Central memory CD4-positive, alpha-beta T cell (primary cell): ENCODE data around the gene NKG7.

Source experiments
- DNase-seq: peaks from one replicate; pipeline ENCODE4 v3.0.0; 2022

The NKG7 gene

GRCh38 chr19:51357952-51358351 is 14.5 kb downstream of the NKG7 start:
- DNase-seq = no peak

GRCh38 chr19:51356159-51356801 is 16.2 kb downstream of the NKG7 start:
- no peak for DNase-seq

- DNase-seq = peak; percentile 40
These were observed 17.7 kb downstream of the NKG7 start for GRCh38 chr19:51354742-51355148.

GRCh38 chr19:51354103-51354741 is 18.2 kb downstream of the NKG7 start:
- no peak for DNase-seq

GRCh38 chr19:51352783-51353360 is 19.6 kb downstream of the NKG7 start:
- DNase-seq = no peak

GRCh38 chr19:51351266-51351990 is 21.0 kb downstream of the NKG7 start:
- no peak for DNase-seq

- no peak for DNase-seq
These were observed 25.1 kb downstream of the NKG7 start for GRCh38 chr19:51347209-51347928.

- DNase-seq = no peak
These were observed 25.7 kb downstream of the NKG7 start for GRCh38 chr19:51346742-51347141.

- no peak for DNase-seq
These were observed 27.3 kb downstream of the NKG7 start for GRCh38 chr19:51345076-51345620.

- no peak for DNase-seq
These were observed 29.6 kb downstream of the NKG7 start for GRCh38 chr19:51342631-51343569.

- DNase-seq = no peak
These were observed 30.4 kb downstream of the NKG7 start, which contains the start of gene VSIG10L for GRCh38 chr19:51341976-51342580. Gene VSIG10L (minus strand): TSS chr19:51342139. CDS start chr19:51342124, 15 bp downstream.

GRCh38 chr19:51341066-51341465 is 31.4 kb downstream of the NKG7 start:
- no peak for DNase-seq

- DNase-seq = peak; percentile 68
These were observed 32.5 kb downstream of the NKG7 start for GRCh38 chr19:51339687-51340656.

- DNase-seq = no peak
These were observed 33.2 kb downstream of the NKG7 start for GRCh38 chr19:51339313-51339686.

GRCh38 chr19:51338563-51339312 is 33.7 kb downstream of the NKG7 start:
- DNase-seq = peak; percentile 75

- DNase-seq = no peak
These were observed 34.4 kb downstream of the NKG7 start for GRCh38 chr19:51337861-51338562.

- DNase-seq = no peak
These were observed 35.2 kb downstream of the NKG7 start for GRCh38 chr19:51337141-51337860.
